ENCODE measurements around the gene CHST11.

Gene CHST11

DNA sequence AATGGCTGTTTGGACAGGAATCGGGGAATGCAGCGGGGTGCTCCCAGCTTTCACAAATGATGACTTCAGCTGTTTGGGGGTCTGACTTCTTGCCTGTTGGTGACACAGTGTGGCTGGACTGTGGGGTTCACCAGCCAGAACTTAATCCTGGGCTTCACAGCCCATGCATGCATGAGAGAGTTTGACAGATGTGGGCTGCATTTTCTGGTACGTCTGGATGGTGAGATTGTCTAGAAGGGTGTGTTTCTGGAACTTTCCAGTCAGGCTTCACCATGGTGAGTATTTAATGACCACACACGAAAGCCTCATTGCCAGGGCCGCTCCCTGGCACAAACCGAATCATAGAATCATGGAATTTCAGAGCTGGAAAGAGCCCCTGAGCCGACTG lies 29.6 kb downstream of the CHST11 start:
- H3K79me2 ChIP-seq (ENCODE audit: insufficient read depth, low read length) = peaks cover 96% of the 10 kb centered on the region
- peak overlapping the region; percentile 54 for H3K4me2 ChIP-seq (ENCODE audit: insufficient read depth, low read length)

DNA sequence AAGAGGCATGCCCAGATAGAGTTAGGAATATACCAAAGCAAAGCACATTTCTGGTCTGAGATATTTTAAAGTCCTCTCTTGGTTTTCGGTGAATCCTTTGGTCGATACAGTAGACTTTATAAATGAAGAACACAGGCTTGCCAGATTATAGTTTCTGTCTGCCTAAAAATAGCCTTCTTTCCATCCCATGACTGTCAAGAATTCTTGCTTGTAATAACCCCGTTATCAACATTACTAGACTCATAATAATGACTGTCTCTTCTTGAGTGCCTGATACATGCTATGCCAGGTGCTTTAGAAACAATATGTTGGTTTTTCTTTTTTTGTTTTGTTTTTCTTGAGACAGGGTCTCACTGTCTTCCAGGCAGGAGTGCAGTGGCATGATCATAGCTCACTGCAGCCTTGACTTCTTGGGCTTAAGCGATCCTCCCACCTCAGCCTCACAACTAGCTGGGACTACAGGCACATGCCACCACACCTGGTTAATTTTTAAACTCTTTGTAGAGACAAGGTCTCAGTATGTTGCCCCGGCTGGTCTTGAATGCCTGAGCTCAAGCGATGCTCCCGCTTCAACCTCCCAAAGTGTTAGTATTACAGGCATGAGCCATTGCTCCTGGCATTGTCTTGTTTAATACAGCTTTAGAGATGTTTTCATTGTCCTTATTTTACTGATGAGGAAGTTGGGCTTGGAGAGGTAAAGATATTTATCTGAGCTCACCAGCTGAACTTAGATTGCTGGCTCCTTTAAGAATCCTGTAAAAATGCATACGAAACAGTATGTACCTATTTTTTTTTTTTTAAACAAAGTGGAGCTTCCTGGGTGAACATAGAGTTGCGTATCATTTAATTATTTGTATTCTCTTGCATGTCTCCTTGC lies 30.4 kb downstream of the CHST11 start:
- H3K79me2 ChIP-seq (ENCODE audit: insufficient read depth, low read length) = peaks cover 97% of the 10 kb centered on the region
- H3K27me3 ChIP-seq (ENCODE audit: insufficient read depth, low read length, poor library complexity) = no peaks in the 10 kb centered on the region
- TF ChIP-seq, protein P1, sequence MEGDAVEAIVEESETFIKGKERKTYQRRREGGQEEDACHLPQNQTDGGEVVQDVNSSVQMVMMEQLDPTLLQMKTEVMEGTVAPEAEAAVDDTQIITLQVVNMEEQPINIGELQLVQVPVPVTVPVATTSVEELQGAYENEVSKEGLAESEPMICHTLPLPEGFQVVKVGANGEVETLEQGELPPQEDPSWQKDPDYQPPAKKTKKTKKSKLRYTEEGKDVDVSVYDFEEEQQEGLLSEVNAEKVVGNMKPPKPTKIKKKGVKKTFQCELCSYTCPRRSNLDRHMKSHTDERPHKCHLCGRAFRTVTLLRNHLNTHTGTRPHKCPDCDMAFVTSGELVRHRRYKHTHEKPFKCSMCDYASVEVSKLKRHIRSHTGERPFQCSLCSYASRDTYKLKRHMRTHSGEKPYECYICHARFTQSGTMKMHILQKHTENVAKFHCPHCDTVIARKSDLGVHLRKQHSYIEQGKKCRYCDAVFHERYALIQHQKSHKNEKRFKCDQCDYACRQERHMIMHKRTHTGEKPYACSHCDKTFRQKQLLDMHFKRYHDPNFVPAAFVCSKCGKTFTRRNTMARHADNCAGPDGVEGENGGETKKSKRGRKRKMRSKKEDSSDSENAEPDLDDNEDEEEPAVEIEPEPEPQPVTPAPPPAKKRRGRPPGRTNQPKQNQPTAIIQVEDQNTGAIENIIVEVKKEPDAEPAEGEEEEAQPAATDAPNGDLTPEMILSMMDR (IDR thresholded peaks at IDR 0.05; ENCODE audit: borderline replicate concordance, extremely low read depth, low read length, poor library complexity, severe bottlenecking) = no peak
- no peak for TF ChIP-seq EZH2 (IDR thresholded peaks at IDR 0.05; ENCODE audit: borderline replicate concordance, low read depth, low read length, severe bottlenecking)
- H3K9me3 ChIP-seq (ENCODE audit: insufficient read depth, low read length, severe bottlenecking) = no peaks in the 10 kb centered on the region
- no peak for DNase-seq
- H2AFZ ChIP-seq (ENCODE audit: low read depth, low read length) = no peak overlapping the region
- H3K36me3 ChIP-seq (ENCODE audit: insufficient read depth, low read length) = peaks cover 52% of the 10 kb centered on the region
- peaks cover 100% of the 10 kb centered on the region for H3K4me1 ChIP-seq (ENCODE audit: insufficient read depth, low read length)
- no peak overlapping the region for H3K4me3 ChIP-seq (ENCODE audit: low read depth in 1 of 2, low read length in 2 of 2)
- H3K27ac ChIP-seq (ENCODE audit: low read length) = peak overlapping the region; percentile 88
- no peak for ATAC-seq (ENCODE audit: insufficient read depth, low read depth)
- peak overlapping the region; percentile 54 for H3K4me2 ChIP-seq (ENCODE audit: insufficient read depth, low read length)
- H4K20me1 ChIP-seq (ENCODE audit: insufficient read depth, low read length) = peaks cover 22% of the 10 kb centered on the region
- H3K9ac ChIP-seq (ENCODE audit: low read depth, low read length) = peak overlapping the region; percentile 50

More for the DNA sequence above, 29.6 kb downstream of the CHST11 start:
- H3K4me1 ChIP-seq (ENCODE audit: insufficient read depth, low read length) = peaks cover 100% of the 10 kb centered on the region
- ATAC-seq (ENCODE audit: insufficient read depth, low read depth) = no peak
- no peak overlapping the region for H2AFZ ChIP-seq (ENCODE audit: low read depth, low read length)
- H3K9me3 ChIP-seq (ENCODE audit: insufficient read depth, low read length, severe bottlenecking) = no peaks in the 10 kb centered on the region
- DNase-seq = no peak
- TF ChIP-seq, protein P1 (IDR thresholded peaks at IDR 0.05; ENCODE audit: borderline replicate concordance, extremely low read depth, low read length, poor library complexity, severe bottlenecking) = no peak
- TF ChIP-seq EZH2 (IDR thresholded peaks at IDR 0.05; ENCODE audit: borderline replicate concordance, low read depth, low read length, severe bottlenecking) = no peak
- H3K36me3 ChIP-seq (ENCODE audit: insufficient read depth, low read length) = peaks cover 48% of the 10 kb centered on the region
- peaks cover 16% of the 10 kb centered on the region for H4K20me1 ChIP-seq (ENCODE audit: insufficient read depth, low read length)
- no peaks in the 10 kb centered on the region for H3K27me3 ChIP-seq (ENCODE audit: insufficient read depth, low read length, poor library complexity)
- H3K4me3 ChIP-seq (ENCODE audit: low read depth in 1 of 2, low read length in 2 of 2) = peak overlapping the region in 1 of 2 experiments; percentile 27; a peak in 2 of 4 replicates
- peak overlapping the region; percentile 88 for H3K27ac ChIP-seq (ENCODE audit: low read length)
- peak overlapping the region; percentile 50 for H3K9ac ChIP-seq (ENCODE audit: low read depth, low read length)

- peak overlapping the region in 1 of 2 experiments; percentile 22; a peak in 1 of 4 replicates for H3K4me3 ChIP-seq (ENCODE audit: low read depth in 1 of 2, low read length in 2 of 2)
- TF ChIP-seq, protein P1 (IDR thresholded peaks at IDR 0.05; ENCODE audit: borderline replicate concordance, extremely low read depth, low read length, poor library complexity, severe bottlenecking) = no peak
- no peak for TF ChIP-seq EZH2 (IDR thresholded peaks at IDR 0.05; ENCODE audit: borderline replicate concordance, low read depth, low read length, severe bottlenecking)
- ATAC-seq (ENCODE audit: insufficient read depth, low read depth) = no peak
- H3K27ac ChIP-seq (ENCODE audit: low read length) = peak overlapping the region; percentile 88
- peaks cover 100% of the 10 kb centered on the region for H3K4me1 ChIP-seq (ENCODE audit: insufficient read depth, low read length)
- peak overlapping the region; percentile 25 for H3K4me2 ChIP-seq (ENCODE audit: insufficient read depth, low read length)
- H3K79me2 ChIP-seq (ENCODE audit: insufficient read depth, low read length) = peaks cover 97% of the 10 kb centered on the region
- H2AFZ ChIP-seq (ENCODE audit: low read depth, low read length) = no peak overlapping the region
- DNase-seq = no peak
- peaks cover 53% of the 10 kb centered on the region for H3K36me3 ChIP-seq (ENCODE audit: insufficient read depth, low read length)
- no peaks in the 10 kb centered on the region for H3K27me3 ChIP-seq (ENCODE audit: insufficient read depth, low read length, poor library complexity)
- peaks cover 28% of the 10 kb centered on the region for H4K20me1 ChIP-seq (ENCODE audit: insufficient read depth, low read length)
- no peaks in the 10 kb centered on the region for H3K9me3 ChIP-seq (ENCODE audit: insufficient read depth, low read length, severe bottlenecking)
- peak overlapping the region; percentile 42; the same call in 1 of the 2 replicates for H3K9ac ChIP-seq (ENCODE audit: low read depth, low read length)
Observed at GRCh38 chr12:104488374-104488773, 31.6 kb downstream of the CHST11 start.

Measured in DND-41 (cell line).